Measurements from ENCODE around the gene MAP3K14.

Gene MAP3K14

DNA sequence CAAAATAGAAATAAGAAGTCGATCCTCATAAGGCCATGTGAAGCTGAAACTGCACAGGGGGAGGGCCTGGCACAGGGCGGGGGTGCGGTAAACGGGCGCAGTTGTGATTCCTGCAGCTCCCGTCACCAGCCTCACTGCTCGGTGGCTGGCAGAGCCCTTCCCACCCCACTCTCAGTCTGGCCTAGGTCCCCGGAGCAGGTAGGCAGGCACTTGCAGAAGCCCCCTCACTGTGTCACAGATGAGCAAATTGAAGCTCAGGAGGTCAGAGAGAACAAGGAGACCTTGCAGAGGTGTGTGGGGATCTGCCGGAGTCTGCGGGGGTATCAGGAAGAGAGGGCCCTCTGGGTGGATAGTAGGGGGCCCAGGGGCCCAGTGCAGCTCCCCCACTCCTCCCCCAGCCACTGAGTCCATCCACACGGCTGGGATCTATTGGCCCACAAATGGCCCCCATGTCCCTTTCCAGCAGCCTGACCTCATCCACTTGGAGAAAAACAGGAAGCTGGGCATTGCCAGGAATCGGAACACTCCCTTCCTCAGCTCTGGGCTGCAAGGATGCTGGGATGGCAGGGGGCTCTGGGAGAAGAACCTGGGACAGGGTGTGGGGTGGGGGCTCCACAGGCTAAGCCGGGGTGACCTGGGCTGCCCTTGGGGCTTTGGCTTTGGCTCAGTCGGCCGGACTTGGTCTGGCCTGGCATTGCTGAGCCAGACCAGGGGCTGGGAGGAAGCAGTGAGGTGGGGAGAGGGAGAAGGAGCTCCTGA, 21.4 kb upstream of the MAP3K14 start:
- no peaks in the 10 kb centered on the region for H3K9me3 ChIP-seq (ENCODE audit: control insufficient read depth, low read length)
- DNase-seq (ENCODE audit: low read depth), result no peak
- H3K9ac ChIP-seq (ENCODE audit: low read length), result no peak overlapping the region

GRCh38 chr17:45336390-45337182, 19.8 kb upstream of the MAP3K14 start:
- no peaks in the 10 kb centered on the region for H3K36me3 ChIP-seq (ENCODE audit: control insufficient read depth, insufficient read depth, low read length, severe bottlenecking)
- no peaks in the 10 kb centered on the region for H3K27me3 ChIP-seq (replicated peaks; ENCODE audit: control insufficient read depth, insufficient read depth, low read length)
- H3K9me3 ChIP-seq (ENCODE audit: control insufficient read depth, low read length), result no peaks in the 10 kb centered on the region
- DNase-seq (ENCODE audit: low read depth), result no peak
- no peak overlapping the region for H3K4me3 ChIP-seq (ENCODE audit: low read length)
- H3K9ac ChIP-seq (ENCODE audit: low read length), result no peak overlapping the region
- H3K4me1 ChIP-seq (ENCODE audit: control insufficient read depth, insufficient read depth, low read length), result peaks cover 11% of the 10 kb centered on the region

More for the DNA sequence above, 21.4 kb upstream of the MAP3K14 start:
- Histone ChIP-seq H3K4me3 (ENCODE audit: low read length) (no peak overlapping the region), H3K36me3 (ENCODE audit: control insufficient read depth, insufficient read depth, low read length, severe bottlenecking) (no peaks in the 10 kb centered on the region), H3K4me1 (ENCODE audit: control insufficient read depth, insufficient read depth, low read length) (peaks cover 19% of the 10 kb centered on the region), H3K27me3 (replicated peaks; ENCODE audit: control insufficient read depth, insufficient read depth, low read length) (no peaks in the 10 kb centered on the region)

- DNase-seq (ENCODE audit: low read depth), result no peak
- Histone ChIP-seq H3K36me3 (ENCODE audit: control insufficient read depth, insufficient read depth, low read length, severe bottlenecking) (no peaks in the 10 kb centered on the region), H3K9ac (ENCODE audit: low read length) (no peak overlapping the region), H3K4me3 (ENCODE audit: low read length) (no peak overlapping the region), H3K9me3 (ENCODE audit: control insufficient read depth, low read length) (no peaks in the 10 kb centered on the region), H3K4me1 (ENCODE audit: control insufficient read depth, insufficient read depth, low read length) (peaks cover 3% of the 10 kb centered on the region), H3K27me3 (replicated peaks; ENCODE audit: control insufficient read depth, insufficient read depth, low read length) (no peaks in the 10 kb centered on the region)
Measured at GRCh38 chr17:45335721-45336120, 18.9 kb upstream of the MAP3K14 start.

DNA sequence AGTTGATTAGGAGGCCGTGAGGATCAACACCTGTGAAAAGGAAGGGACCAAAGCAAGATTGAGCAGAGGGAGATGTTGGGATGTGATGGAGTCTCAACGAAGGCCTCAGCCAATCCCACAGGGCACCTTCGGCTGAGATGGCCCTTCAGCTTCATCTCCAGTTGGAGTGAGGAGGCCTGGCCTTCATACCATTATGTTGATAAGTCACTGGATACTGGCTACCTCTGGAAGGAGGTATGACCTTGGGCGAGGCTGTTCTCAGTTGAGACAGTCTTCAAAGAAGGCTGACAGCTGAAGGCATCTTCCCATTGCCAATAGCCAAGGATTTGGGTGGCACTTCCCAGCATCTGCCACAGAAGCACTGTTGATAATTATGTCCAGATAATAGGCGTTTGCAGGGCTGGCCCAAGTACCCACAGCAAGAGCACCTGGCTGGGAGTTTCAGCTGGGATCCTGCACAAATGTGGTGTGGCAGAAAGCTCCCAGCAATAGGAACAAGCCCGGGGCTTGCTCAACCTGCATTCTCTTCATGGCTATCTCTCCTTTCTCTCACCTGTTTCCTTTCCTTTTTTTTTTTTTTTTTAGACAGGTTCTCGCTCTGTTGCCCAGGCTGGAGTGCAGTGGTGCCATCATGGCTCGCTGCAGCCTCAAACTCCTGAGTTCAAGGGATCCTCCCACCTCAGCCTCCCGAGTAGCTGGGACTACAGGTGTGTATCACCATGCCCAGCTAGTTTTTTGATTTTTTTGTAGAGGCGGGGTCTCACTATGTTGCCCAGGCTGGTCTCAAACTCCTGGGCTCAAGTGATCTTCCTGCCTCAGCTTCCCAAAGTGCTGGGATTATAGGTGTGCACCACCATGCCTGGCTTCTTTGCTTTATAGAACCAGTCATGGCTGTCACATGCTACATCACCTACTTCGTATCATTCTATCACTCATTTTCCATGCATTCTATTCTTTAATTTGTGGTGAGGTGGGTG, 18.2 kb upstream of the MAP3K14 start:
- H3K9me3 ChIP-seq (ENCODE audit: control insufficient read depth, low read length), result no peaks in the 10 kb centered on the region
- no peaks in the 10 kb centered on the region for H3K27me3 ChIP-seq (replicated peaks; ENCODE audit: control insufficient read depth, insufficient read depth, low read length)
- no peak overlapping the region for H3K9ac ChIP-seq (ENCODE audit: low read length)
- no peak for DNase-seq (ENCODE audit: low read depth)
- H3K4me3 ChIP-seq (ENCODE audit: low read length), result no peak overlapping the region
- H3K4me1 ChIP-seq (ENCODE audit: control insufficient read depth, insufficient read depth, low read length), result peaks cover 4% of the 10 kb centered on the region
- no peaks in the 10 kb centered on the region for H3K36me3 ChIP-seq (ENCODE audit: control insufficient read depth, insufficient read depth, low read length, severe bottlenecking)

DNA sequence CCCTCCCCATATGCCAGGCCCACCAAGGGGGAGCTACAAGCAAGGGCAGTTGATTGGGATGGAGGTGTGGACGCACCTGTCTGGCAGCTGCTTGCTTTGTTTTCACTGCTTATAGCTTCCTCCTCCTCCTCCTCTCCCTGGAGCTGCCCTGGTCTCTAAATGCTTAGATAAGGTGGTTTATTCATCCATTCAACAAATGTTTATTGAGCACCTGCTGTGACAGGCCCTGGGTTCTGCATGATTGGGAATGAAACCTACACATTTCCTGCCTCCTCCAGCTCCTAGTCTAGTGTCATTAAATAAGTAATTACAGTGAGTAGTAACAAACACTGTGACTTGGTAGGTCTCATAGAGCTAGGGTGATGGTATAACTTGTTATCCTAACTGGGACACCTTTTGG, 17.4 kb upstream of the MAP3K14 start:
- Histone ChIP-seq H3K9ac (ENCODE audit: low read length) (no peak overlapping the region), H3K9me3 (ENCODE audit: control insufficient read depth, low read length) (no peaks in the 10 kb centered on the region), H3K36me3 (ENCODE audit: control insufficient read depth, insufficient read depth, low read length, severe bottlenecking) (no peaks in the 10 kb centered on the region), H3K4me3 (ENCODE audit: low read length) (no peak overlapping the region), H3K27me3 (replicated peaks; ENCODE audit: control insufficient read depth, insufficient read depth, low read length) (no peaks in the 10 kb centered on the region), H3K4me1 (ENCODE audit: control insufficient read depth, insufficient read depth, low read length) (peaks cover 8% of the 10 kb centered on the region)
- DNase-seq (ENCODE audit: low read depth), result no peak

GRCh38 chr17:45333702-45334092, 16.9 kb upstream of the MAP3K14 start:
- H3K9me3 ChIP-seq (ENCODE audit: control insufficient read depth, low read length), result no peaks in the 10 kb centered on the region
- no peak overlapping the region for H3K4me3 ChIP-seq (ENCODE audit: low read length)
- H3K27me3 ChIP-seq (replicated peaks; ENCODE audit: control insufficient read depth, insufficient read depth, low read length), result no peaks in the 10 kb centered on the region
- H3K4me1 ChIP-seq (ENCODE audit: control insufficient read depth, insufficient read depth, low read length), result peaks cover 8% of the 10 kb centered on the region
- no peaks in the 10 kb centered on the region for H3K36me3 ChIP-seq (ENCODE audit: control insufficient read depth, insufficient read depth, low read length, severe bottlenecking)
- H3K9ac ChIP-seq (ENCODE audit: low read length), result no peak overlapping the region
- no peak for DNase-seq (ENCODE audit: low read depth)

GRCh38 chr17:45332989-45333701, 16.3 kb upstream of the MAP3K14 start:
- H3K9me3 ChIP-seq (ENCODE audit: control insufficient read depth, low read length), result no peaks in the 10 kb centered on the region
- H3K4me3 ChIP-seq (ENCODE audit: low read length), result no peak overlapping the region
- no peaks in the 10 kb centered on the region for H3K27me3 ChIP-seq (replicated peaks; ENCODE audit: control insufficient read depth, insufficient read depth, low read length)
- no peaks in the 10 kb centered on the region for H3K36me3 ChIP-seq (ENCODE audit: control insufficient read depth, insufficient read depth, low read length, severe bottlenecking)
- H3K9ac ChIP-seq (ENCODE audit: low read length), result no peak overlapping the region
- DNase-seq (ENCODE audit: low read depth), result no peak
- H3K4me1 ChIP-seq (ENCODE audit: control insufficient read depth, insufficient read depth, low read length), result peaks cover 5% of the 10 kb centered on the region

GRCh38 chr17:45332505-45332904, 15.7 kb upstream of the MAP3K14 start:
- Histone ChIP-seq H3K27me3 (replicated peaks; ENCODE audit: control insufficient read depth, insufficient read depth, low read length) (no peaks in the 10 kb centered on the region), H3K9me3 (ENCODE audit: control insufficient read depth, low read length) (no peaks in the 10 kb centered on the region), H3K4me3 (ENCODE audit: low read length) (no peak overlapping the region), H3K36me3 (ENCODE audit: control insufficient read depth, insufficient read depth, low read length, severe bottlenecking) (no peaks in the 10 kb centered on the region), H3K4me1 (ENCODE audit: control insufficient read depth, insufficient read depth, low read length) (peaks cover 5% of the 10 kb centered on the region), H3K9ac (ENCODE audit: low read length) (no peak overlapping the region)
- DNase-seq (ENCODE audit: low read depth), result no peak

GRCh38 chr17:45326626-45327025, 9.8 kb upstream of the MAP3K14 start:
- DNase-seq (ENCODE audit: low read depth), result no peak

DNA sequence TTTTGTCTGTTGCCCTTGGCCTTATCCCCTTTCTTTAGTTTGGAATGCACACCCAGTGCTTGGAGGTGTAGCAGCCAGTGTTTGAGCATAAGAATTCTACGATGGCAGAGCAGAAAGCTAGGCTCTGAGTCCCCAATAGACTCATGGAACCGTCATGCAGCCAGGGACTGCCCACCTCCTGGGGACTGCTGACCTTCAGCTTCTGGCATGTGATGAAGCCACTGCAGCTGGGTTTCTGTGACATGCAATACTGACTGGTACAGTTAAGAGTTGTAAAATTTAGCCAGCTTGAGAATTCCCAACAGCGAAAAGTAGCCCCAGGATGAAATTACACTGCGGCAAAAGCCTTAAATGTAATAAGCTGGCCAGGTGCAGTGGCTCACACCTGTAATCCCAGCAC, 9.0 kb upstream of the MAP3K14 start:
- Histone ChIP-seq H3K9ac (ENCODE audit: low read length) (no peak overlapping the region), H3K27me3 (replicated peaks; ENCODE audit: control insufficient read depth, insufficient read depth, low read length) (no peaks in the 10 kb centered on the region), H3K4me3 (ENCODE audit: low read length) (no peak overlapping the region), H3K4me1 (ENCODE audit: control insufficient read depth, insufficient read depth, low read length) (peaks cover 16% of the 10 kb centered on the region), H3K9me3 (ENCODE audit: control insufficient read depth, low read length) (no peaks in the 10 kb centered on the region), H3K36me3 (ENCODE audit: control insufficient read depth, insufficient read depth, low read length, severe bottlenecking) (no peaks in the 10 kb centered on the region)
- DNase-seq (ENCODE audit: low read depth), result peak; percentile 32

More at GRCh38 chr17:45326626-45327025, 9.8 kb upstream of the MAP3K14 start:
- Histone ChIP-seq H3K4me1 (ENCODE audit: control insufficient read depth, insufficient read depth, low read length) (peaks cover 9% of the 10 kb centered on the region), H3K9ac (ENCODE audit: low read length) (no peak overlapping the region), H3K27me3 (replicated peaks; ENCODE audit: control insufficient read depth, insufficient read depth, low read length) (no peaks in the 10 kb centered on the region), H3K4me3 (ENCODE audit: low read length) (no peak overlapping the region), H3K9me3 (ENCODE audit: control insufficient read depth, low read length) (no peaks in the 10 kb centered on the region), H3K36me3 (ENCODE audit: control insufficient read depth, insufficient read depth, low read length, severe bottlenecking) (no peaks in the 10 kb centered on the region)

All from adipocyte (in vitro differentiated cells).